ENCODE measurements around the gene PFKFB4. TPM values are rescaled to one million over a fixed set of nuclear protein-coding genes. Genes with fewer than 3 reads are reported as not detected.

Gene PFKFB4
- total RNA-seq, 1 experiment from 2014 or later = 20.3 TPM

DNA sequence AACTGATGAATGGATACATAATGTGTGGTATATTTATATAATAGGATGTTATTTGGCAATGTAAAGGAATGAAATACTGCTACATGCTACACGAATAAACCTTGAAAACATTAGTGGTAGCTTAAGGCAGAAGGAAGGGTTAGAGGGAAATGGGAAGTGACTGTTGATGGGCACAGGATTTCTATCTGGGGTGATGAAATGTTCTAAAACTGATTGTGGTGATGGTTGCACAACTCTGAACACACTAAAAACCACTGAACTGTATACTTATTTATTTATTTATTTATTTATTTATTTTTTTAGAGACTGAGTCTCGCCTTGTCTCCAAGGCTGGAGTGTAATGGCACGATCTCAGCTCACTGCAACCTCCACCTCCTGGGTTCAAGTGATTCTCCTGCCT, 27.8 kb downstream of the PFKFB4 start:
- H3K9me3 ChIP-seq (ENCODE audit: control insufficient read depth in 1 of 2, insufficient read depth in 1 of 2, low read depth in 1 of 2, low read length in 2 of 2) = no peaks in the 10 kb centered on the region
- H2AFZ ChIP-seq (ENCODE audit: low read depth, low read length, poor library complexity, severe bottlenecking) = no peak overlapping the region
- H3K4me2 ChIP-seq (ENCODE audit: low read length) = no peak overlapping the region
- H3K9ac ChIP-seq (ENCODE audit: low read length) = no peak overlapping the region
- ChIA-PET POLR2A (no interaction called here), CTCF (interaction anchor here (0.6 kb wide), 1 partner anchor 79 kb away, joined by 3 read pairs; no protein-coding TSS in a partner anchor), RAD21 (ENCODE audit: low non-redundant PET in 1 of 2, low total read pairs in 2 of 2, uncharacterized antibody in 2 of 2, unreplicated experiment in 2 of 2) (no interaction called here)
- H3K27me3 ChIP-seq (ENCODE audit: insufficient read depth, low read length) = no peaks in the 10 kb centered on the region
- ATAC-seq = no peak
- TF ChIP-seq ZNF274 (IDR thresholded peaks at IDR 0.05; ENCODE audit: low read depth, low read length) (no peak), EZH2phosphoT487 (IDR thresholded peaks at IDR 0.05; ENCODE audit: borderline replicate concordance) (no peak), CBX3 (IDR thresholded peaks at IDR 0.05; ENCODE audit: low read depth) (no peak), TCF7L2 (IDR thresholded peaks at IDR 0.05; ENCODE audit: borderline replicate concordance, extremely low read depth, insufficient read depth, insufficient read length) (no peak), SP1 (IDR thresholded peaks at IDR 0.05; ENCODE audit: low read depth) (no peak), ZFX (IDR thresholded peaks at IDR 0.05) (no peak), SRF (IDR thresholded peaks at IDR 0.05; ENCODE audit: low read depth) (no peak), YY1 (IDR thresholded peaks at IDR 0.05; ENCODE audit: extremely low read depth, insufficient replicate concordance, low read depth, low read length) (no peak), POLR2A (IDR thresholded peaks at IDR 0.05; ENCODE audit: borderline replicate concordance, extremely low read depth, insufficient read depth, insufficient read length) (no peak)
- TF ChIP-seq, protein P1, sequence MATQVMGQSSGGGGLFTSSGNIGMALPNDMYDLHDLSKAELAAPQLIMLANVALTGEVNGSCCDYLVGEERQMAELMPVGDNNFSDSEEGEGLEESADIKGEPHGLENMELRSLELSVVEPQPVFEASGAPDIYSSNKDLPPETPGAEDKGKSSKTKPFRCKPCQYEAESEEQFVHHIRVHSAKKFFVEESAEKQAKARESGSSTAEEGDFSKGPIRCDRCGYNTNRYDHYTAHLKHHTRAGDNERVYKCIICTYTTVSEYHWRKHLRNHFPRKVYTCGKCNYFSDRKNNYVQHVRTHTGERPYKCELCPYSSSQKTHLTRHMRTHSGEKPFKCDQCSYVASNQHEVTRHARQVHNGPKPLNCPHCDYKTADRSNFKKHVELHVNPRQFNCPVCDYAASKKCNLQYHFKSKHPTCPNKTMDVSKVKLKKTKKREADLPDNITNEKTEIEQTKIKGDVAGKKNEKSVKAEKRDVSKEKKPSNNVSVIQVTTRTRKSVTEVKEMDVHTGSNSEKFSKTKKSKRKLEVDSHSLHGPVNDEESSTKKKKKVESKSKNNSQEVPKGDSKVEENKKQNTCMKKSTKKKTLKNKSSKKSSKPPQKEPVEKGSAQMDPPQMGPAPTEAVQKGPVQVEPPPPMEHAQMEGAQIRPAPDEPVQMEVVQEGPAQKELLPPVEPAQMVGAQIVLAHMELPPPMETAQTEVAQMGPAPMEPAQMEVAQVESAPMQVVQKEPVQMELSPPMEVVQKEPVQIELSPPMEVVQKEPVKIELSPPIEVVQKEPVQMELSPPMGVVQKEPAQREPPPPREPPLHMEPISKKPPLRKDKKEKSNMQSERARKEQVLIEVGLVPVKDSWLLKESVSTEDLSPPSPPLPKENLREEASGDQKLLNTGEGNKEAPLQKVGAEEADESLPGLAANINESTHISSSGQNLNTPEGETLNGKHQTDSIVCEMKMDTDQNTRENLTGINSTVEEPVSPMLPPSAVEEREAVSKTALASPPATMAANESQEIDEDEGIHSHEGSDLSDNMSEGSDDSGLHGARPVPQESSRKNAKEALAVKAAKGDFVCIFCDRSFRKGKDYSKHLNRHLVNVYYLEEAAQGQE (IDR thresholded peaks at IDR 0.05; ENCODE audit: low read depth) = no peak
- TF ChIP-seq, protein P2, sequence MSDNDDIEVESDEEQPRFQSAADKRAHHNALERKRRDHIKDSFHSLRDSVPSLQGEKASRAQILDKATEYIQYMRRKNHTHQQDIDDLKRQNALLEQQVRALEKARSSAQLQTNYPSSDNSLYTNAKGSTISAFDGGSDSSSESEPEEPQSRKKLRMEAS (IDR thresholded peaks at IDR 0.05) = no peak
- TF ChIP-seq, protein P3, sequence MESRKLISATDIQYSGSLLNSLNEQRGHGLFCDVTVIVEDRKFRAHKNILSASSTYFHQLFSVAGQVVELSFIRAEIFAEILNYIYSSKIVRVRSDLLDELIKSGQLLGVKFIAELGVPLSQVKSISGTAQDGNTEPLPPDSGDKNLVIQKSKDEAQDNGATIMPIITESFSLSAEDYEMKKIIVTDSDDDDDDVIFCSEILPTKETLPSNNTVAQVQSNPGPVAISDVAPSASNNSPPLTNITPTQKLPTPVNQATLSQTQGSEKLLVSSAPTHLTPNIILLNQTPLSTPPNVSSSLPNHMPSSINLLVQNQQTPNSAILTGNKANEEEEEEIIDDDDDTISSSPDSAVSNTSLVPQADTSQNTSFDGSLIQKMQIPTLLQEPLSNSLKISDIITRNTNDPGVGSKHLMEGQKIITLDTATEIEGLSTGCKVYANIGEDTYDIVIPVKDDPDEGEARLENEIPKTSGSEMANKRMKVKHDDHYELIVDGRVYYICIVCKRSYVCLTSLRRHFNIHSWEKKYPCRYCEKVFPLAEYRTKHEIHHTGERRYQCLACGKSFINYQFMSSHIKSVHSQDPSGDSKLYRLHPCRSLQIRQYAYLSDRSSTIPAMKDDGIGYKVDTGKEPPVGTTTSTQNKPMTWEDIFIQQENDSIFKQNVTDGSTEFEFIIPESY (IDR thresholded peaks at IDR 0.05; ENCODE audit: extremely low read depth, insufficient replicate concordance, low read length) = no peak
- TF ChIP-seq, protein P4, sequence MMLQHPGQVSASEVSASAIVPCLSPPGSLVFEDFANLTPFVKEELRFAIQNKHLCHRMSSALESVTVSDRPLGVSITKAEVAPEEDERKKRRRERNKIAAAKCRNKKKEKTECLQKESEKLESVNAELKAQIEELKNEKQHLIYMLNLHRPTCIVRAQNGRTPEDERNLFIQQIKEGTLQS (IDR thresholded peaks at IDR 0.05) = no peak
- H3K36me3 ChIP-seq (ENCODE audit: control insufficient read depth in 1 of 2, insufficient read depth in 2 of 2, low read length in 2 of 2) = peaks cover 7 to 19% of the 10 kb centered on the region in 2 experiments; a peak in 3 of 4 replicates
- intact Hi-C loops (cut with micrococcal nuclease) = no loop called here
- H3K4me3 ChIP-seq (replicated peaks in 1 of 2; ENCODE audit: low read depth in 1 of 2, low read length in 2 of 2) = no peak overlapping the region
- H3K4me1 ChIP-seq (ENCODE audit: control insufficient read depth in 1 of 2, insufficient read depth in 2 of 2, low read length in 2 of 2) = no peaks in the 10 kb centered on the region
- no peak for DNase-seq (ENCODE audit: low read depth, low spot score)
- BruUV-seq (replicated peaks) = no TSS peak
- H3K79me2 ChIP-seq (ENCODE audit: insufficient read depth, low read length) = no peaks in the 10 kb centered on the region
- H4K20me1 ChIP-seq (ENCODE audit: insufficient read depth) = no peaks in the 10 kb centered on the region
- H3K27ac ChIP-seq (ENCODE audit: low read depth, low read length) = no peak overlapping the region
- no peaks in the 10 kb centered on the region for H3K9me2 ChIP-seq (ENCODE audit: insufficient read depth)
